Measurements from ENCODE around the gene TIMP4. TPM values are rescaled to one million over a fixed set of nuclear protein-coding genes. Genes with fewer than 3 reads are reported as not detected.

The TIMP4 gene
- total RNA-seq, 5 donors from 2014 or later (not counting 1 experiment from before 2014, with no cell fraction given), result not detected

DNA sequence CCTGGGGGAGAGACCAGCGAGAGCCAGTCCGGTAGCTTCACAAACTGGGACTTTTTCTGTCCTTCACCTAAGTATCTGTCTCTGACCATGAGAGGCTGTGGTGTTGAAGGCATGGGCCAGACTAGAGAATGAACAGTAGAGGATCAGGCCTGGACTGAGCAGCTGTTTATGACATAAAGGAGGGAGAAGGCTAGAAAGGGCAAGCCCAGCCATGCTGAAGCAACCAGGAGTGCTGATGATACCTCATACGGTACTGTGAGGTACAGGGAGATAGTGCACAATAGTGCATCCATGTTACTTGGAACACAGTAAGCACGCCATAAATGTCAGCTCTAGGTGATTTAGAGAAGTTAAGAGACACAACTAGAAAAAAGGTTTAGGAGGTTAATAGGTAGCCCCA lies 22.6 kb upstream of the TIMP4 start:
- POLR2A ChIA-PET, result no interaction called here
- H3K36me3 ChIP-seq (ENCODE audit: control insufficient read depth in 2 of 2, extremely low read depth in 1 of 2, insufficient read depth in 1 of 2, low read length in 1 of 2), result no peaks in the 10 kb centered on the region
- Mint-ChIP-seq H3K4me3 (no peak overlapping the region), H3K27ac (no peak overlapping the region), H3K36me3 (no peaks in the 10 kb centered on the region), H3K4me1 (no peaks in the 10 kb centered on the region), H3K27me3 (no peaks in the 10 kb centered on the region), H3K9me3 (no peaks in the 10 kb centered on the region)
- H3K27ac ChIP-seq (ENCODE audit: low read length), result no peak overlapping the region
- no peak overlapping the region for H3K4me3 ChIP-seq (ENCODE audit: control insufficient read depth in 1 of 2, extremely low read depth in 1 of 2, low read length in 1 of 2)
- no peaks in the 10 kb centered on the region for H3K9me3 ChIP-seq
- no peak for ATAC-seq (replicated peaks in 1 of 4)
- no peak for DNase-seq
- no peaks in the 10 kb centered on the region for H3K4me1 ChIP-seq (ENCODE audit: control insufficient read depth in 1 of 2, extremely low read depth in 1 of 2, insufficient read depth in 2 of 2, low read length in 2 of 2)
- 100% methylated on average over 1 of the region's 4 CpGs for WGBS (ENCODE audit: insufficient coverage)
- CTCF ChIA-PET, result no interaction called here
- no peaks in the 10 kb centered on the region for H3K27me3 ChIP-seq (replicated peaks in 1 of 2; ENCODE audit: control insufficient read depth in 2 of 2, extremely low read depth in 1 of 2, insufficient read depth in 2 of 2, low read length in 1 of 2)

- Histone ChIP-seq H3K4me1 (ENCODE audit: control insufficient read depth in 1 of 2, extremely low read depth in 1 of 2, insufficient read depth in 2 of 2, low read length in 2 of 2) (no peaks in the 10 kb centered on the region), H3K27me3 (replicated peaks in 1 of 2; ENCODE audit: control insufficient read depth in 2 of 2, extremely low read depth in 1 of 2, insufficient read depth in 2 of 2, low read length in 1 of 2) (no peaks in the 10 kb centered on the region), H3K4me3 (ENCODE audit: control insufficient read depth in 1 of 2, extremely low read depth in 1 of 2, low read length in 1 of 2) (no peak overlapping the region), H3K9me3 (no peaks in the 10 kb centered on the region), H3K36me3 (ENCODE audit: control insufficient read depth in 2 of 2, extremely low read depth in 1 of 2, insufficient read depth in 1 of 2, low read length in 1 of 2) (no peaks in the 10 kb centered on the region), H3K27ac (ENCODE audit: low read length) (no peak overlapping the region)
- DNase-seq (no peak), ATAC-seq (replicated peaks in 1 of 4) (no peak)
- H3K36me3 Mint-ChIP-seq, result no peaks in the 10 kb centered on the region
- CTCF ChIA-PET, result no interaction called here
- H3K4me3 Mint-ChIP-seq, result no peak overlapping the region
- H3K27me3 Mint-ChIP-seq, result no peaks in the 10 kb centered on the region
- POLR2A ChIA-PET, result no interaction called here
- H3K27ac Mint-ChIP-seq, result no peak overlapping the region
- no peaks in the 10 kb centered on the region for H3K4me1 Mint-ChIP-seq
- WGBS (ENCODE audit: insufficient coverage), result 88% methylated on average over 3 of the region's 5 CpGs
- no peaks in the 10 kb centered on the region for H3K9me3 Mint-ChIP-seq
Observed at GRCh38 chr3:12180631-12181030, 21.9 kb upstream of the TIMP4 start.

DNA sequence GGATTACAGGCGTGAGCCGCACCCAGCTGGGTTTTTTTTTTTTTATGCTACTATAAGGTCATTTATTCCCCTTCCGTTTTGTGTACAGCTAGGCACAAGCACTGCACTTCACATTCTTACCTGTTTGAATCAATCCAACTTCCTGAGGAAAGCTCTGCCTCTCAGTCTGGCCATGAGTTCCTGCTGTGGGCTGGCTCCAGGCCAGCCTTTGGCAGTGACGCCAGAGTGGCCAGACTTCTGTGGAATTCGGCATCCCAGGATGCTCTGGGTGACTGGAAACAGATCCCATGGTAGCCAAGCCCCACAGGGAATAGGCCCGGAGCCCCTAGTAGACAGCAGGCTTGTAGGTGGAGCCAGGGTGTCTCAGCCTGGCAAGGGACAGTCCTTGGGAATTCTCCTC lies 21.5 kb upstream of the TIMP4 start:
- no peaks in the 10 kb centered on the region for H3K36me3 ChIP-seq (ENCODE audit: control insufficient read depth in 2 of 2, extremely low read depth in 1 of 2, insufficient read depth in 1 of 2, low read length in 1 of 2)
- no peaks in the 10 kb centered on the region for H3K9me3 ChIP-seq
- H3K9me3 Mint-ChIP-seq, result no peaks in the 10 kb centered on the region
- H3K4me1 ChIP-seq (ENCODE audit: control insufficient read depth in 1 of 2, extremely low read depth in 1 of 2, insufficient read depth in 2 of 2, low read length in 2 of 2), result no peaks in the 10 kb centered on the region
- ATAC-seq (replicated peaks in 1 of 4) (no peak), DNase-seq (no peak)
- H3K4me3 Mint-ChIP-seq, result no peak overlapping the region
- H3K27ac Mint-ChIP-seq, result no peak overlapping the region
- H3K36me3 Mint-ChIP-seq, result no peaks in the 10 kb centered on the region
- ChIA-PET POLR2A (no interaction called here), CTCF (no interaction called here)
- 75% methylated on average over 5 of the region's 6 CpGs for WGBS (ENCODE audit: insufficient coverage)
- H3K27me3 Mint-ChIP-seq, result no peaks in the 10 kb centered on the region
- no peak overlapping the region for H3K4me3 ChIP-seq (ENCODE audit: control insufficient read depth in 1 of 2, extremely low read depth in 1 of 2, low read length in 1 of 2)
- H3K27ac ChIP-seq (ENCODE audit: low read length), result no peak overlapping the region
- no peaks in the 10 kb centered on the region for H3K27me3 ChIP-seq (replicated peaks in 1 of 2; ENCODE audit: control insufficient read depth in 2 of 2, extremely low read depth in 1 of 2, insufficient read depth in 2 of 2, low read length in 1 of 2)
- no peaks in the 10 kb centered on the region for H3K4me1 Mint-ChIP-seq

DNA sequence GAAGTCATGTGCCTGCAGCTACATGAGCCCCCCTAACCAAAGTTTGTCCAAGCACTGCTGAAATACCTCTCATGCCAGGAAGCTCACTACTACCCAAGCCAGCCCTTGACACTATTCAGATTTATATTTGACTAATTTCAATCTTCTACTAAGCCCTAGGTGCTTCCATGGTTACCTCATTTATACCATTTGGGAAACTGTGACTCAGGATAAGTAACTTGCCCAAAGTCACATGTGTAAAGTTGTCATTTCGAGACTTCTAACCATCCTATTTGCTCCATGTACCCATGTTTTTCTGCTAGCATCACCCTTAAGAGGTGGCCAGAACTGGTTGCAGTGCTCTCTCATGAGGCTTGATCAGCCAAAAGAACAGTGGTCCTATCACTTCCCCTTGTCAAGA lies 20.7 kb upstream of the TIMP4 start:
- H3K27ac ChIP-seq (ENCODE audit: low read length), result no peak overlapping the region
- H3K9me3 ChIP-seq, result no peaks in the 10 kb centered on the region
- POLR2A ChIA-PET, result no interaction called here
- no peaks in the 10 kb centered on the region for H3K27me3 ChIP-seq (replicated peaks in 1 of 2; ENCODE audit: control insufficient read depth in 2 of 2, extremely low read depth in 1 of 2, insufficient read depth in 2 of 2, low read length in 1 of 2)
- H3K4me3 ChIP-seq (ENCODE audit: control insufficient read depth in 1 of 2, extremely low read depth in 1 of 2, low read length in 1 of 2), result no peak overlapping the region
- Mint-ChIP-seq H3K27ac (no peak overlapping the region), H3K9me3 (no peaks in the 10 kb centered on the region), H3K27me3 (no peaks in the 10 kb centered on the region), H3K4me3 (no peak overlapping the region), H3K36me3 (no peaks in the 10 kb centered on the region), H3K4me1 (no peaks in the 10 kb centered on the region)
- ATAC-seq (replicated peaks in 1 of 4) (no peak), DNase-seq (no peak)
- no peaks in the 10 kb centered on the region for H3K4me1 ChIP-seq (ENCODE audit: control insufficient read depth in 1 of 2, extremely low read depth in 1 of 2, insufficient read depth in 2 of 2, low read length in 2 of 2)
- CTCF ChIA-PET, result interaction anchor here in 1 of 2 donors (0.6 kb wide), 1 partner anchor 20 kb away, joined by 3 read pairs; no protein-coding TSS in a partner anchor
- 33% methylated on average over 1 of the region's 1 CpG for WGBS (ENCODE audit: insufficient coverage)
- no peaks in the 10 kb centered on the region for H3K36me3 ChIP-seq (ENCODE audit: control insufficient read depth in 2 of 2, extremely low read depth in 1 of 2, insufficient read depth in 1 of 2, low read length in 1 of 2)

- ATAC-seq (replicated peaks in 1 of 4) (no peak), DNase-seq (no peak)
- H3K4me1 ChIP-seq (ENCODE audit: control insufficient read depth in 1 of 2, extremely low read depth in 1 of 2, insufficient read depth in 2 of 2, low read length in 2 of 2), result no peaks in the 10 kb centered on the region
- H3K27me3 Mint-ChIP-seq, result no peaks in the 10 kb centered on the region
- 90% methylated on average over 5 of the region's 6 CpGs for WGBS (ENCODE audit: insufficient coverage)
- H3K27ac ChIP-seq (ENCODE audit: low read length), result no peak overlapping the region
- H3K4me3 Mint-ChIP-seq, result no peak overlapping the region
- H3K4me3 ChIP-seq (ENCODE audit: control insufficient read depth in 1 of 2, extremely low read depth in 1 of 2, low read length in 1 of 2), result no peak overlapping the region
- CTCF ChIA-PET, result interaction anchor here in 1 of 2 donors (0.5 kb wide), 1 partner anchor 156 kb away, joined by 3 read pairs; no protein-coding TSS in a partner anchor
- POLR2A ChIA-PET, result no interaction called here
- no peaks in the 10 kb centered on the region for H3K9me3 ChIP-seq
- H3K27ac Mint-ChIP-seq, result no peak overlapping the region
- H3K36me3 Mint-ChIP-seq, result no peaks in the 10 kb centered on the region
- no peaks in the 10 kb centered on the region for H3K27me3 ChIP-seq (replicated peaks in 1 of 2; ENCODE audit: control insufficient read depth in 2 of 2, extremely low read depth in 1 of 2, insufficient read depth in 2 of 2, low read length in 1 of 2)
- H3K9me3 Mint-ChIP-seq, result peaks cover 0 to 7% (median 3%) of the 10 kb centered on the region in 3 donors
- no peaks in the 10 kb centered on the region for H3K4me1 Mint-ChIP-seq
- no peaks in the 10 kb centered on the region for H3K36me3 ChIP-seq (ENCODE audit: control insufficient read depth in 2 of 2, extremely low read depth in 1 of 2, insufficient read depth in 1 of 2, low read length in 1 of 2)
Observed at GRCh38 chr3:12178091-12178820, 19.5 kb upstream of the TIMP4 start.

DNA sequence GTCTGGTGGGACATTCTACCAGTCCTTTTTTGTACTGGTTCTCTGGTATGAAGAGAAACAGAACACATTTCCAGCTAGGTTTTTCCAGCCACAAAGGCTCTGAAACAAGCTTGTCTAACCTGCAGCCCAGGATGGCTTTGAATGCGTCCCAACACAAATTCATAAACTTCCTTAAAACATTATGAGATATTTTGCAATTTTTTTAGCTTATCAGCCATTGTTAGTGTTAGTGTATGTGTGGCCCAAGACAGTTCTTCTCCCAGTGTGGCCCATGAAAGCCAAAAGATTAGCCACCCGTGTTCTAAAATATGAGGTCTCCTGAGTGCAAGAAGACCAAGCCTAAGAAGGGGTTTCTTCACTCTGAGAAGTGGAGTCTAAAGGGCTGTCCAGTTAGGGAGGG lies 18.4 kb upstream of the TIMP4 start:
- H3K36me3 ChIP-seq (ENCODE audit: control insufficient read depth in 2 of 2, extremely low read depth in 1 of 2, insufficient read depth in 1 of 2, low read length in 1 of 2), result no peaks in the 10 kb centered on the region
- H3K4me1 ChIP-seq (ENCODE audit: control insufficient read depth in 1 of 2, extremely low read depth in 1 of 2, insufficient read depth in 2 of 2, low read length in 2 of 2), result no peaks in the 10 kb centered on the region
- peaks cover 5 to 14% (median 5%) of the 10 kb centered on the region in 3 donors for H3K9me3 Mint-ChIP-seq
- H3K27ac Mint-ChIP-seq, result no peak overlapping the region
- H3K36me3 Mint-ChIP-seq, result no peaks in the 10 kb centered on the region
- WGBS (ENCODE audit: insufficient coverage), result 100% methylated on average over 1 of the region's 2 CpGs
- ChIA-PET POLR2A (no interaction called here), CTCF (interaction anchor here in 1 of 2 donors (0.9 kb wide), 1 partner anchor 8 kb away, joined by 3 read pairs; no protein-coding TSS in a partner anchor)
- H3K27ac ChIP-seq (ENCODE audit: low read length), result no peak overlapping the region
- no peak for DNase-seq
- ATAC-seq (replicated peaks in 1 of 4), result no peak
- no peak overlapping the region for H3K4me3 Mint-ChIP-seq
- no peaks in the 10 kb centered on the region for H3K27me3 Mint-ChIP-seq
- no peak overlapping the region for H3K4me3 ChIP-seq (ENCODE audit: control insufficient read depth in 1 of 2, extremely low read depth in 1 of 2, low read length in 1 of 2)
- no peaks in the 10 kb centered on the region for H3K4me1 Mint-ChIP-seq
- no peaks in the 10 kb centered on the region for H3K9me3 ChIP-seq
- no peaks in the 10 kb centered on the region for H3K27me3 ChIP-seq (replicated peaks in 1 of 2; ENCODE audit: control insufficient read depth in 2 of 2, extremely low read depth in 1 of 2, insufficient read depth in 2 of 2, low read length in 1 of 2)
